Adrenal gland (tissue), 19 donors: ENCODE measurements around the gene MKI67. TPM values are rescaled to one million over a fixed set of nuclear protein-coding genes. Genes with fewer than 3 reads are reported as not detected.

ENCODE experiments used
- DNase-seq, 7 donors: peaks; one replicate each; pipeline ENCODE4 v3.0.0-alpha.2; 2019 to 2020
- H3K27ac ChIP-seq, 5 donors: fragments of 200-600 bp; sonication (generic) in 4 of 5; 1 replicate in 3 of 5; 2 replicates in 2 of 5; pipeline versions ENCODE4 v1.5.1 to v1.8.0; 2016 to 2020; ENCODE audit warnings: mild to moderate bottlenecking in 1 of 5
- H3K27me3 ChIP-seq: fragments of 200-600 bp; 2 replicates; pipeline ENCODE4 v1.8.0; 2021
- H3K36me3 ChIP-seq, 2 donors: fragments of 200-600 bp; replicated peaks in 1 of 2; 1 replicate in 1 of 2; 2 replicates in 1 of 2; pipeline versions ENCODE4 v1.5.1 to v1.8.0; 2018 to 2022
- H3K4me1 ChIP-seq, 2 donors: fragments of 200-600 bp; replicated peaks in 1 of 2; 1 replicate in 1 of 2; 2 replicates in 1 of 2; pipeline versions ENCODE4 v1.5.1 to v1.8.0; 2018 to 2021
- H3K4me3 ChIP-seq, 4 donors: fragments of 200-600 bp; sonication (generic) in 3 of 4; one replicate each; pipeline ENCODE4 v1.5.1; 2016 to 2018
- H3K9me3 ChIP-seq, 3 donors: fragments of 200-600 bp; sonication (generic) in 1 of 3; replicated peaks in 1 of 3; 1 replicate in 2 of 3; 2 replicates in 1 of 3; pipeline versions ENCODE4 v1.5.1 to v1.8.0; 2016 to 2021
- POLR2A ChIP-seq, 2 donors: fragments of 450-650 bp; IDR thresholded peaks; one replicate each; pipeline ENCODE4 v1.6.1; 2017; ENCODE audit warnings: antibody characterized with exemption in 2 of 2, mild to moderate bottlenecking in 2 of 2, moderate library complexity in 1 of 2
- WGBS, 4 donors: extraction: QIAGEN DNeasy Blood & Tissue Kit in 2 of 4; methylation state at CpG; one replicate each; pipeline versions ENCODE4 v1.1.5 to v1.1.7; 2013 to 2017; 5-methylcytosine and 5-hydroxymethylcytosine counted together
- intact Hi-C, 2 donors: fragments of 100-400 bp; cut with DNase I; formaldehyde crosslinking; loops; one replicate each; pipeline versions ENCODE4 v1.14.1 to v1.15.0; 2022 to 2023
- long read RNA-seq, 10 donors: library from polyadenylated mRNA in 3 of 10; unstranded in 2 of 10; stranded (forward) in 1 of 10; transcript quantifications; one replicate each; pipeline ENCODE4 v2.0.0 and lab custom pipeline, GENCODE V29; 2021 to 2026
- polyA plus RNA-seq, 3 donors: library from polyadenylated mRNA; stranded (reverse); fragments of 200-250 nt in 2 of 3; fragments of 350-450 nt in 1 of 3; fragmentation: Illumina TruSeq in 1 of 3; extraction: RNeasy Lipid Tissue Mini Kit (QIAGEN cat#74804) in 1 of 3; gene quantifications; one replicate each; pipeline ENCODE4 v1.2.3, GENCODE V29; 2013 to 2014
- total RNA-seq, 9 donors: library from RNA; depleted of rRNA in 4 of 9; stranded (reverse); fragments of >200 nt in 4 of 9; fragments of 120-200 nt in 1 of 9; fragmentation: NEBNext Ultra II Directional in 1 of 9; extraction: Animal tissue kit (Norgen Biotek cat#: 25700) in 1 of 9; gene quantifications; one replicate each; pipeline versions ENCODE4 v1.1.0 to v1.2.4, GENCODE V29; 2013 to 2023
- TF ChIP-seq, protein P1 (sequence below), 6 experiments: fragments of 450-650 bp in 4 of 6; fragments of 200-600 bp in 2 of 6; sonication (generic) in 1 of 6; IDR thresholded peaks; 1 replicate in 5 of 6; 2 replicates in 1 of 6; pipeline versions ENCODE4 v1.5.1 to v1.8.0; 2016 to 2021; ENCODE audit warnings: antibody characterized with exemption in 6 of 6, mild to moderate bottlenecking in 2 of 6, moderate library complexity in 1 of 6
- donor health status: healthy with polysubstance abuse.
- donor health status: Bipolar disorder and iron deficiency.
- donor health status: DM: yes; HTN: yes; CAD: no.
- donor health status: DM: no; HTN: no; CAD: no.
- donor health status: DM: no; HTN: no; CAD: no.
- donor health status: DM: yes; HTN: yes; CAD: no.

The MKI67 gene
- total RNA-seq (10 to 100 TPM in 1 of 9 donors, 1 to 10 TPM in 8; 1.5 to 16.8 (median 4.0) TPM), polyA plus RNA-seq (1 to 10 TPM in 1 of 3 donors, under 1 TPM in 2; 0.30 to 2.4 (median 0.40) TPM)
- long read RNA-seq, donor 1 = 0 reads
- long read RNA-seq, donor 2 = 0 reads
- long read RNA-seq, donor 3 = 0 reads
- long read RNA-seq, donor 4, partial matches to known transcripts = 1 of 2 reads
- long read RNA-seq, donor 4, other reads (novel, unspliced or antisense) = 1 of 2 reads
- long read RNA-seq, donor 5 = 0 reads
- long read RNA-seq, donor 6 = 0 reads
- long read RNA-seq, donor 7 = 0 reads
- long read RNA-seq, donor 8 = 0 reads
- long read RNA-seq, donor 9 = 0 reads
- long read RNA-seq, donor 10 = 0 reads

- H3K27me3 ChIP-seq = peaks cover 23% of the 10 kb centered on the region
- H3K27ac ChIP-seq = no peak within 1 kb of the TSS
- intact Hi-C loops = no loop called here
- peak within 1 kb of the TSS in 2 of 4 donors; percentile 43 to 59 for H3K4me3 ChIP-seq
- H3K36me3 ChIP-seq = no peaks in the 10 kb centered on the region
- H3K9me3 ChIP-seq = no peaks in the 10 kb centered on the region
- 0 to 2% (median 1%) methylated on average over 17 to 95 of the region's 95 CpGs for WGBS, 4 donors
- peak; percentile 75 to 89 (median 81) for DNase-seq
- peaks cover 0 to 7% of the 10 kb centered on the region in 2 donors for H3K4me1 ChIP-seq
- TF ChIP-seq, protein P1, sequence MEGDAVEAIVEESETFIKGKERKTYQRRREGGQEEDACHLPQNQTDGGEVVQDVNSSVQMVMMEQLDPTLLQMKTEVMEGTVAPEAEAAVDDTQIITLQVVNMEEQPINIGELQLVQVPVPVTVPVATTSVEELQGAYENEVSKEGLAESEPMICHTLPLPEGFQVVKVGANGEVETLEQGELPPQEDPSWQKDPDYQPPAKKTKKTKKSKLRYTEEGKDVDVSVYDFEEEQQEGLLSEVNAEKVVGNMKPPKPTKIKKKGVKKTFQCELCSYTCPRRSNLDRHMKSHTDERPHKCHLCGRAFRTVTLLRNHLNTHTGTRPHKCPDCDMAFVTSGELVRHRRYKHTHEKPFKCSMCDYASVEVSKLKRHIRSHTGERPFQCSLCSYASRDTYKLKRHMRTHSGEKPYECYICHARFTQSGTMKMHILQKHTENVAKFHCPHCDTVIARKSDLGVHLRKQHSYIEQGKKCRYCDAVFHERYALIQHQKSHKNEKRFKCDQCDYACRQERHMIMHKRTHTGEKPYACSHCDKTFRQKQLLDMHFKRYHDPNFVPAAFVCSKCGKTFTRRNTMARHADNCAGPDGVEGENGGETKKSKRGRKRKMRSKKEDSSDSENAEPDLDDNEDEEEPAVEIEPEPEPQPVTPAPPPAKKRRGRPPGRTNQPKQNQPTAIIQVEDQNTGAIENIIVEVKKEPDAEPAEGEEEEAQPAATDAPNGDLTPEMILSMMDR (IDR thresholded peaks at IDR 0.05) = no peak
- no peak for TF ChIP-seq POLR2A (IDR thresholded peaks at IDR 0.05)
These were observed at the start of gene MKI67 for GRCh38 chr10:128125944-128126764. Gene MKI67 (minus strand): TSS chr10:128126423. CDS start chr10:128125667, 756 bp downstream.

DNA sequence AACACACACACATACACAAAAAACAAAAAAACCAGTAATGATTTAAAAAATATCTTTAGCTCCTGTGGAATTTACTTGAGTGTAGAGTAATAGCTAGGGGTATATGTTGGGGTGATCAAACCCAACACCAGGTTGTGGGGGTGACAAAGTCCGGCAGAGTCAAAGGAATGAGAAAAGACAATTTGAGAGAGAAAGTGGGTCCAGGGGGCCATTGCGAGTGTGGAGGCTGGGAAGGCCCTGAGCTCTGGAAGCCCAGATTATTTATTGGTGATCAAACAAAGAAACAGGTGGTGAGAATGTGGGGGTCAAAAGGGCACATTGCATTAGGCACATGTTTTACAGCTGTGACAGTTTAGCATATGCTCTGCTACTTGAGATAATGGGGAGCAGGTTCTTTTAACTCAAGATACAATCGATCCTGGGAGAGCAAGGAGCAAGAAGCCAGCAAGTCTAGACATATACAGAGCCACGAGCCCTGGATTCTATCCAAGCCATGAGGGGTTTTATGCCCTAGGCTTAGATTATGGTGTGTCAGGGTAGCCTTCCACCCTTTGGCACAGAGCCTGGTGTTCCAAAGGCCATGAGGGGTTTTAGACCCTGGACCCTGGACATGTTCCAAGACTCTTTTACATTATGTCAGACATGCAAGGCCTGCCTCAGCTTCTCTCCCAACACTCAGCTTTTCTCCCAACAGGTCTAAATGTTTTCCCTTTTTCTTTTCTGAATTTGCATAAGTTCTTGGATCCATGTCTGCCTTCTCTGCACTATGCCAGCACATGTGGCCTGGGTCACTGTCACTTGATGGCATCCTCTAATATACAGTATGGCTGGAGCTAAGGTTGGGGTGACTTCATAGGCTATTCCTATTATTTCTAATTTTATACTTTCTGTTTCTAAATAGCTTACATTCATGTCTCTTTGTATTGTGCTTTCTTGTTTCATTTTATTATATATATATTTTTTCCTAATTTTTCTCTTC, 48.6 kb upstream of the MKI67 start:
- DNase-seq = no peak
- Histone ChIP-seq H3K4me1 (no peaks in the 10 kb centered on the region), H3K9me3 (no peaks in the 10 kb centered on the region), H3K27ac (no peak overlapping the region), H3K36me3 (no peaks in the 10 kb centered on the region), H3K27me3 (no peaks in the 10 kb centered on the region), H3K4me3 (no peak overlapping the region)
- TF ChIP-seq, protein P1 (IDR thresholded peaks at IDR 0.05) = no peak
- TF ChIP-seq POLR2A (IDR thresholded peaks at IDR 0.05) = no peak
- WGBS, 4 donors = 79 to 84% (median 80%) methylated on average over 4 of the region's 4 CpGs
- intact Hi-C loops = no loop called here

DNA sequence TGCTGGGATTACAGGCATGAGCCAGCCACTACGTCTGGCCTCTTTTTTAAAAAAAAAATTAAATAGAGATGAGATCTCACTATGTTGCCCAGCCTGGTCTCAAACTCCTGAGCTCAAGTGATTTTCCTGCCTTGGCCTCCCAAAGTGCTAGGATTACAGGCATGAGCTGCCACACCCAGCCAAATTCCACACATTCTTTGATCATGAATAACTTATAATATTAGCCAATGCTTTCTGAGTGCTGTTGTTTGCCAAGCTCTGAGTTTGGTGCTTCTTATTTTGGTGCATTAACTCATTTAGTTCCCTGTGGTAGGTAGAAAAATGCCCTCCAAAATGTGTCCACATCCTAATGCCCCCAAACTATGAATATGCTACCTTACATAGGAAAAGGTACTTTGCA, 47.2 kb upstream of the MKI67 start:
- intact Hi-C loops = no loop called here
- TF ChIP-seq POLR2A (IDR thresholded peaks at IDR 0.05) = no peak
- 47 to 74% (median 64%) methylated on average over 1 of the region's 1 CpG for WGBS, 4 donors

DNA sequence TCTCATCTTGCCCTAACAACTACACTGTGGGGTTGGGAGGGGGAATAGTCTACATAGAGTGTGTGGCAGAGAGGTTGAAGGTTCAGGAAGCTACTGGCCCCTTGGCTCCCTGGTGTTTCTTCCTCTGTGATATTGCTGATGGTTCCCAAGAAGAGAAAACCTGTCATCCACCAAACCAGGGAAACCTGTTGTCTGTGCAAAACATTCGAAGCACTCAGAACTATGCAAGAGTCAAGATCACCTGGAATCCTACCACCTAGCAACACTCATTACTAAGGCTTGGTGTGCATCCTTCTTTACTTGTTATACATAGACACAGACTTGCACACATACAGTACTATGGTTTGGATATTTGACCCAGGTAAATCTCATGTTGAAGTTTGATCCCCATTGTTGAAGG, 46.5 kb upstream of the MKI67 start:
- Histone ChIP-seq H3K9me3 (no peaks in the 10 kb centered on the region), H3K4me3 (no peak overlapping the region), H3K4me1 (no peaks in the 10 kb centered on the region), H3K36me3 (no peaks in the 10 kb centered on the region), H3K27me3 (no peaks in the 10 kb centered on the region), H3K27ac (no peak overlapping the region)
- 65 to 84% (median 75%) methylated on average over 1 of the region's 1 CpG for WGBS, 4 donors
- TF ChIP-seq, protein P1 (IDR thresholded peaks at IDR 0.05) = no peak
- TF ChIP-seq POLR2A (IDR thresholded peaks at IDR 0.05) = no peak
- no peak for DNase-seq
- intact Hi-C loops = no loop called here

More for the DNA sequence above, 47.2 kb upstream of the MKI67 start:
- Histone ChIP-seq H3K4me1 (no peaks in the 10 kb centered on the region), H3K27me3 (no peaks in the 10 kb centered on the region), H3K36me3 (no peaks in the 10 kb centered on the region), H3K27ac (no peak overlapping the region), H3K9me3 (no peaks in the 10 kb centered on the region), H3K4me3 (no peak overlapping the region)
- no peak for DNase-seq
